SK-N-SH (cell line): Measurements from ENCODE around the gene PTAR1.

Experiments used
- CTCF ChIP-seq: fragments of 200-600 bp; sonication (generic); IDR thresholded peaks from 2 replicates; pipeline ENCODE4 v1.6.1; 2017; ENCODE audit warnings: antibody characterized with exemption, mild to moderate bottlenecking, moderate library complexity
- NRF1 ChIP-seq: IDR thresholded peaks from 2 replicates; pipeline ENCODE4 v1.6.1; 2012; ENCODE audit warnings: low read depth, mild to moderate bottlenecking, low read length
- USF2 ChIP-seq: fragments of 150-350 bp; IDR thresholded peaks from 2 replicates; pipeline ENCODE4 v1.6.1; 2017; ENCODE audit warnings: antibody characterized with exemption, low read length, low read depth, borderline replicate concordance

GRCh38 chr9:69715096-69715495 lies 44.7 kb downstream of the PTAR1 start:
- TF ChIP-seq CTCF (no peak), USF2 (no peak), NRF1 (no peak)
